Measurements from ENCODE around the gene INHBC.

INHBC gene

DNA sequence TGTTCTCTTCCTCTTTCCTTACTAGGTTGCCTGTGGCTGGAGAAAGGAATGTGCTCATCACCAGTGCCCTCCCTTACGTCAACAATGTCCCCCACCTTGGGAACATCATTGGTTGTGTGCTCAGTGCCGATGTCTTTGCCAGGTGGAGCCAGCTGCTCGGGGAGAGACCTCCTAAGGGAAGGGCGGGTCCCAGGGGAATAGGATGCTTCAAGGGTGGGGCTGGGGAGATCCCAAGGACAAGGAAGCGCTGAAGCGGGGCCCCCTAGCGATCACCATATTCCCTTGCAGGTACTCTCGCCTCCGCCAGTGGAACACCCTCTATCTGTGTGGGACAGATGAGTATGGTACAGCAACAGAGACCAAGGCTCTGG, 63.5 kb downstream of the INHBC start:
- Histone ChIP-seq H3K79me2 (peaks cover 7% of the 10 kb centered on the region), H3K4me3 (ENCODE audit: low read depth, low read length) (no peak overlapping the region), H3K9ac (no peak overlapping the region), H3K9me3 (ENCODE audit: control insufficient read depth, low read length) (no peaks in the 10 kb centered on the region), H3K27ac (no peak overlapping the region), H3K27me3 (ENCODE audit: control insufficient read depth, insufficient read depth, low read length) (no peaks in the 10 kb centered on the region), H2AFZ (no peak overlapping the region), H3K36me3 (ENCODE audit: control insufficient read depth, insufficient read depth, low read length) (no peaks in the 10 kb centered on the region), H3K4me1 (no peaks in the 10 kb centered on the region), H3K4me2 (ENCODE audit: low read length) (no peak overlapping the region)
- TF ChIP-seq, protein P1, sequence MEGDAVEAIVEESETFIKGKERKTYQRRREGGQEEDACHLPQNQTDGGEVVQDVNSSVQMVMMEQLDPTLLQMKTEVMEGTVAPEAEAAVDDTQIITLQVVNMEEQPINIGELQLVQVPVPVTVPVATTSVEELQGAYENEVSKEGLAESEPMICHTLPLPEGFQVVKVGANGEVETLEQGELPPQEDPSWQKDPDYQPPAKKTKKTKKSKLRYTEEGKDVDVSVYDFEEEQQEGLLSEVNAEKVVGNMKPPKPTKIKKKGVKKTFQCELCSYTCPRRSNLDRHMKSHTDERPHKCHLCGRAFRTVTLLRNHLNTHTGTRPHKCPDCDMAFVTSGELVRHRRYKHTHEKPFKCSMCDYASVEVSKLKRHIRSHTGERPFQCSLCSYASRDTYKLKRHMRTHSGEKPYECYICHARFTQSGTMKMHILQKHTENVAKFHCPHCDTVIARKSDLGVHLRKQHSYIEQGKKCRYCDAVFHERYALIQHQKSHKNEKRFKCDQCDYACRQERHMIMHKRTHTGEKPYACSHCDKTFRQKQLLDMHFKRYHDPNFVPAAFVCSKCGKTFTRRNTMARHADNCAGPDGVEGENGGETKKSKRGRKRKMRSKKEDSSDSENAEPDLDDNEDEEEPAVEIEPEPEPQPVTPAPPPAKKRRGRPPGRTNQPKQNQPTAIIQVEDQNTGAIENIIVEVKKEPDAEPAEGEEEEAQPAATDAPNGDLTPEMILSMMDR (IDR thresholded peaks at IDR 0.05) = no peak

DNA sequence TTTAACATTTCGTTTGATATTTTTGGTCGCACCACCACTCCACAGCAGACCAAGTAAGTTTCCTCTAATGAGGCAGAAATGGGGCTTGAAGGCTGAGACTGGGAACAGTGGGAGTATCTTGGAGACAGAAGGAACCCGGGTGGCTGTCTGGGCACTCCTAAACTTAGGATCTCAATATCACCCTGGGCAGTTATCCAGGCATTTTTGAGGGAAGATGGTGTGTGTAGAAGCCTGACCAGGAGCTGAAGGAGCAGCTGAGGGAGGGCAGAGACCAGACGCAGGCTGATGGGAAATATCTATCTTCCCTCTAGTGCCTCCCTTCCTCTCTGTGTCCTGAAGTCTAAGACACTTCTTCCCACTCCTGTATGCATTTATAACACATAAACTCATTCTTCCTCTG, 64.0 kb downstream of the INHBC start:
- H3K4me1 ChIP-seq = no peaks in the 10 kb centered on the region
- H3K79me2 ChIP-seq = peaks cover 7% of the 10 kb centered on the region
- no peaks in the 10 kb centered on the region for H3K9me3 ChIP-seq (ENCODE audit: control insufficient read depth, low read length)
- H3K4me3 ChIP-seq (ENCODE audit: low read depth, low read length) = no peak overlapping the region
- no peak overlapping the region for H3K4me2 ChIP-seq (ENCODE audit: low read length)
- H3K9ac ChIP-seq = no peak overlapping the region
- H3K36me3 ChIP-seq (ENCODE audit: control insufficient read depth, insufficient read depth, low read length) = no peaks in the 10 kb centered on the region
- H3K27me3 ChIP-seq (ENCODE audit: control insufficient read depth, insufficient read depth, low read length) = no peaks in the 10 kb centered on the region
- TF ChIP-seq, protein P1 (IDR thresholded peaks at IDR 0.05) = no peak
- H2AFZ ChIP-seq = no peak overlapping the region
- no peak overlapping the region for H3K27ac ChIP-seq

DNA sequence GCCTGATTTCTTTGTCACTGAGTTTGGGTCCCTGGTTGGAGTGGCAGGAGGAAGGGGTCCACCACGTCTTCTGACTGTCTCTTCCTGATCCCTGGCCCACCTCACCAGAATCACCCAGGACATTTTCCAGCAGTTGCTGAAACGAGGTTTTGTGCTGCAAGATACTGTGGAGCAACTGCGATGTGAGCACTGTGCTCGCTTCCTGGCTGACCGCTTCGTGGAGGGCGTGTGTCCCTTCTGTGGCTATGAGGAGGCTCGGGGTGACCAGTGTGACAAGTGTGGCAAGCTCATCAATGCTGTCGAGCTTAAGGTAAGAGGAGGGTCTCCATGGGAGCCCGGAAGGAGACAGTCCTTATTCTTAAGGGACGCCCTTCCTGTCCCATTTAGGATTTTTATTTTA, 65.6 kb downstream of the INHBC start:
- TF ChIP-seq, protein P1 (IDR thresholded peaks at IDR 0.05) = no peak
- no peak overlapping the region for H2AFZ ChIP-seq
- H3K4me1 ChIP-seq = no peaks in the 10 kb centered on the region
- H3K79me2 ChIP-seq = peaks cover 7% of the 10 kb centered on the region
- H3K4me3 ChIP-seq (ENCODE audit: low read depth, low read length) = no peak overlapping the region
- H3K9me3 ChIP-seq (ENCODE audit: control insufficient read depth, low read length) = no peaks in the 10 kb centered on the region
- no peak overlapping the region for H3K27ac ChIP-seq
- no peaks in the 10 kb centered on the region for H3K36me3 ChIP-seq (ENCODE audit: control insufficient read depth, insufficient read depth, low read length)
- no peak overlapping the region for H3K4me2 ChIP-seq (ENCODE audit: low read length)
- H3K27me3 ChIP-seq (ENCODE audit: control insufficient read depth, insufficient read depth, low read length) = no peaks in the 10 kb centered on the region
- H3K9ac ChIP-seq = no peak overlapping the region
